ENCODE results near the gene SCART1. TPM values are rescaled to one million over a fixed set of nuclear protein-coding genes. Genes with fewer than 3 reads are reported as not detected.
"Not testable (repeated sequence)": the region's sequence is repeated elsewhere in the genome, so short reads cannot be mapped to it uniquely, and the experiment has no call there.

The SCART1 gene
- 1 to 10 TPM in 1 of 3 donors, under 1 TPM in 2; 0.91 to 1.3 (median 0.93) TPM for polyA plus RNA-seq

GRCh38 chr10:133453516-133454203 is at the start of gene SCART1:
TSS of gene SCART1 (plus strand) at chr10:133453945. CDS start at chr10:133453998, 53 bp downstream.
- 83 to 88% (median 85%) methylated on average over 11 of the region's 11 CpGs for WGBS, 3 donors
- H3K27ac ChIP-seq (ENCODE audit: low read depth, low read length) = no peak within 1 kb of the TSS

- 52 to 67% (median 54%) methylated on average over 2 of the region's 2 CpGs for WGBS, 3 donors
- H3K27ac ChIP-seq (ENCODE audit: low read depth, low read length) = no peak overlapping the region
Measured at GRCh38 chr10:133405272-133405671, 48.5 kb upstream of the SCART1 start.

GRCh38 chr10:133405844-133406527 is 47.8 kb upstream of the SCART1 start:
- WGBS, 3 donors = 85 to 97% (median 95%) methylated on average over 8 of the region's 8 CpGs
- H3K27ac ChIP-seq (ENCODE audit: low read depth, low read length) = no peak overlapping the region

GRCh38 chr10:133411523-133412380 is 42.0 kb upstream of the SCART1 start:
- H3K27ac ChIP-seq (ENCODE audit: low read depth, low read length) = no peak overlapping the region
- 96 to 98% (median 96%) methylated on average over 7 of the region's 7 CpGs for WGBS, 3 donors

- no peak overlapping the region for H3K27ac ChIP-seq (ENCODE audit: low read depth, low read length)
Measured at GRCh38 chr10:133412381-133412711, 41.4 kb upstream of the SCART1 start.

- not testable (repeated sequence) for H3K27ac ChIP-seq (ENCODE audit: low read depth, low read length)
- WGBS, 3 donors = 96 to 99% (median 98%) methylated on average over 19 to 21 of the region's 23 CpGs
Measured at GRCh38 chr10:133414401-133414800, 39.3 kb upstream of the SCART1 start.

GRCh38 chr10:133415752-133416151 is 38.0 kb upstream of the SCART1 start:
- WGBS, 3 donors = 92 to 96% (median 93%) methylated on average over 19 to 25 of the region's 25 CpGs
- H3K27ac ChIP-seq (ENCODE audit: low read depth, low read length) = no peak overlapping the region

- 96% methylated on average over 14 of the region's 14 CpGs for WGBS, 3 donors
- no peak overlapping the region for H3K27ac ChIP-seq (ENCODE audit: low read depth, low read length)
Measured at GRCh38 chr10:133418289-133418993, 35.3 kb upstream of the SCART1 start.

GRCh38 chr10:133419211-133419950 is 34.4 kb upstream of the SCART1 start:
- no peak overlapping the region for H3K27ac ChIP-seq (ENCODE audit: low read depth, low read length)
- WGBS, 3 donors = 91 to 95% (median 94%) methylated on average over 34 of the region's 34 CpGs

- H3K27ac ChIP-seq (ENCODE audit: low read depth, low read length) = no peak overlapping the region
- 88 to 94% (median 91%) methylated on average over 17 of the region's 17 CpGs for WGBS, 3 donors
Measured at GRCh38 chr10:133420028-133420427, 33.7 kb upstream of the SCART1 start.

GRCh38 chr10:133420579-133420978 is 33.2 kb upstream of the SCART1 start:
- H3K27ac ChIP-seq (ENCODE audit: low read depth, low read length) = no peak overlapping the region
- WGBS, 3 donors = 89 to 94% (median 89%) methylated on average over 6 of the region's 6 CpGs

GRCh38 chr10:133421336-133422222 is 32.2 kb upstream of the SCART1 start:
- H3K27ac ChIP-seq (ENCODE audit: low read depth, low read length) = no peak overlapping the region
- 82 to 89% (median 84%) methylated on average over 15 to 16 of the region's 17 CpGs for WGBS, 3 donors

- H3K27ac ChIP-seq (ENCODE audit: low read depth, low read length) = no peak overlapping the region
- WGBS, 3 donors = 84 to 85% (median 85%) methylated on average over 16 of the region's 16 CpGs
Measured at GRCh38 chr10:133422223-133422806, 31.4 kb upstream of the SCART1 start.

- no peak overlapping the region for H3K27ac ChIP-seq (ENCODE audit: low read depth, low read length)
- 15 to 25% (median 16%) methylated on average over 58 to 88 of the region's 88 CpGs for WGBS, 3 donors
Measured at GRCh38 chr10:133422807-133423771, 30.7 kb upstream of the SCART1 start.

- no CpG with 5 or more reads among the region's 46 CpGs for WGBS, 3 donors
- not testable (repeated sequence) for H3K27ac ChIP-seq (ENCODE audit: low read depth, low read length)
Measured at GRCh38 chr10:133424102-133424501, 29.6 kb upstream of the SCART1 start.

GRCh38 chr10:133424601-133425000 is 29.1 kb upstream of the SCART1 start, which contains the start of gene SPRN:
TSS of gene SPRN (minus strand) at chr10:133424625. CDS start at chr10:133423681, 944 bp downstream.
- WGBS, 3 donors = 22 to 26% methylated on average over 8 to 12 of the region's 37 CpGs; no CpG with 5 or more reads in 1 of the 3 donors

More at GRCh38 chr10:133424601-133425000, 29.1 kb upstream of the SCART1 start, which contains the start of gene SPRN:
- H3K27ac ChIP-seq (ENCODE audit: low read depth, low read length) = not testable (repeated sequence)

All from adipose tissue (tissue), 3 donors.